DND-41 (cell line): ENCODE results near the gene FDX1.

Source experiments
- ATAC-seq: fragments of 200-7000 bp; cut with Tn5 transposase; 3 replicates; pipeline ENCODE4 v1.9.1; 2021; ENCODE audit warnings: low read depth; ENCODE audit not compliant: insufficient read depth
- DNase-seq: peaks from one replicate; pipeline ENCODE4 v3.0.0-alpha.2; 2020
- H2AFZ ChIP-seq: 2 replicates; pipeline ENCODE4 v1.6.0; 2012; ENCODE audit warnings: low read depth, low read length
- H3K27ac ChIP-seq: 2 replicates; pipeline ENCODE4 v1.5.1; 2012; ENCODE audit warnings: low read length, inconsistent platforms
- H3K27me3 ChIP-seq: fragments of 200-600 bp; sonication (generic); 2 replicates; pipeline ENCODE4 v1.6.0; 2012; ENCODE audit warnings: low read length, mild to moderate bottlenecking, inconsistent platforms; ENCODE audit not compliant: insufficient read depth, poor library complexity
- H3K36me3 ChIP-seq: 2 replicates; pipeline ENCODE4 v1.5.1; 2012; ENCODE audit warnings: low read length, inconsistent platforms; ENCODE audit not compliant: insufficient read depth
- H3K4me1 ChIP-seq: 2 replicates; pipeline ENCODE4 v1.5.1; 2012; ENCODE audit warnings: mild to moderate bottlenecking, low read length; ENCODE audit not compliant: insufficient read depth
- H3K4me2 ChIP-seq: 2 replicates; pipeline ENCODE4 v1.6.0; 2012; ENCODE audit warnings: mild to moderate bottlenecking, moderate library complexity, low read length, inconsistent platforms; ENCODE audit not compliant: insufficient read depth
- H3K4me3 ChIP-seq, 2 experiments: fragments of 200-600 bp in 1 of 2; shearing (Covaris generic) in 1 of 2; 2 replicates each; pipeline ENCODE4 v1.5.1; 2012 to 2016; ENCODE audit warnings: inconsistent platforms in 2 of 2, low read length in 2 of 2, mild to moderate bottlenecking in 2 of 2, low read depth in 1 of 2, moderate library complexity in 1 of 2
- H3K79me2 ChIP-seq: 2 replicates; pipeline ENCODE4 v1.6.0; 2012; ENCODE audit warnings: low read length, inconsistent platforms; ENCODE audit not compliant: insufficient read depth
- H3K9ac ChIP-seq: 2 replicates; pipeline ENCODE4 v1.6.0; 2012; ENCODE audit warnings: low read depth, mild to moderate bottlenecking, inconsistent platforms, low read length, moderate library complexity
- H3K9me3 ChIP-seq: 2 replicates; pipeline ENCODE4 v1.5.1; 2012; ENCODE audit warnings: low read length, moderate library complexity, mild to moderate bottlenecking, inconsistent platforms; ENCODE audit not compliant: insufficient read depth, severe bottlenecking
- H4K20me1 ChIP-seq: 2 replicates; pipeline ENCODE4 v1.6.0; 2012; ENCODE audit warnings: low read length; ENCODE audit not compliant: insufficient read depth
- CTCF ChIP-seq: IDR thresholded peaks from 2 replicates; pipeline ENCODE4 v1.5.1; 2012; ENCODE audit warnings: borderline replicate concordance, low read length, moderate library complexity, mild to moderate bottlenecking; ENCODE audit not compliant: poor library complexity, severe bottlenecking; ENCODE audit errors: extremely low read depth
- EZH2 ChIP-seq: IDR thresholded peaks from 3 replicates; pipeline ENCODE4 v1.6.1; 2012; ENCODE audit warnings: borderline replicate concordance, low read depth, mild to moderate bottlenecking, moderate library complexity, low read length, inconsistent platforms; ENCODE audit not compliant: severe bottlenecking

The FDX1 gene

GRCh38 chr11:110474578-110474977, 44.8 kb downstream of the FDX1 start:
- H3K27me3 ChIP-seq: no peaks in the 10 kb centered on the region
- H3K27ac ChIP-seq: no peak overlapping the region
- no peaks in the 10 kb centered on the region for H3K4me1 ChIP-seq
- H2AFZ ChIP-seq: no peak overlapping the region
- H3K4me3 ChIP-seq: no peak overlapping the region
- H3K36me3 ChIP-seq: no peaks in the 10 kb centered on the region
- TF ChIP-seq CTCF (no peak), EZH2 (no peak)
- H3K79me2 ChIP-seq: no peaks in the 10 kb centered on the region
- H4K20me1 ChIP-seq: no peaks in the 10 kb centered on the region
- ATAC-seq (no peak), DNase-seq (no peak)
- no peak overlapping the region for H3K4me2 ChIP-seq
- H3K9me3 ChIP-seq: no peaks in the 10 kb centered on the region
- H3K9ac ChIP-seq: no peak overlapping the region

- H3K79me2 ChIP-seq: no peaks in the 10 kb centered on the region
- no peak overlapping the region for H2AFZ ChIP-seq
- TF ChIP-seq CTCF (no peak), EZH2 (no peak)
- no peaks in the 10 kb centered on the region for H3K36me3 ChIP-seq
- no peak overlapping the region for H3K4me2 ChIP-seq
- H3K9ac ChIP-seq: no peak overlapping the region
- no peaks in the 10 kb centered on the region for H3K27me3 ChIP-seq
- ATAC-seq (no peak), DNase-seq (no peak)
- H3K9me3 ChIP-seq: no peaks in the 10 kb centered on the region
- no peaks in the 10 kb centered on the region for H4K20me1 ChIP-seq
- H3K4me3 ChIP-seq: no peak overlapping the region
- no peak overlapping the region for H3K27ac ChIP-seq
- no peaks in the 10 kb centered on the region for H3K4me1 ChIP-seq
Observed at GRCh38 chr11:110475671-110476070, 45.9 kb downstream of the FDX1 start.

GRCh38 chr11:110478410-110478809, 48.7 kb downstream of the FDX1 start:
- Histone ChIP-seq H3K79me2 (no peaks in the 10 kb centered on the region), H2AFZ (no peak overlapping the region), H3K4me3 (no peak overlapping the region), H3K4me1 (no peaks in the 10 kb centered on the region), H3K9ac (no peak overlapping the region), H3K4me2 (no peak overlapping the region), H4K20me1 (no peaks in the 10 kb centered on the region), H3K36me3 (no peaks in the 10 kb centered on the region), H3K27ac (no peak overlapping the region), H3K9me3 (no peaks in the 10 kb centered on the region), H3K27me3 (no peaks in the 10 kb centered on the region)
- ATAC-seq (no peak), DNase-seq (no peak)
- no peak for TF ChIP-seq EZH2
- peak; percentile 34 for TF ChIP-seq CTCF
